NCI-H2196 treated with DMSO at 0.1 percent for 48 hours (cell line): ENCODE data around the gene CYP2D6.
A peak's percentile ranks its signal among the peaks of the same experiment; 100 is the strongest.
"Not testable (repeated sequence)": the region's sequence is repeated elsewhere in the genome, so short reads cannot be mapped to it uniquely, and the experiment has no call there.

ENCODE experiments used
- DNase-seq: peaks from one replicate; lab custom pipeline; 2025; ENCODE audit not compliant: unreplicated experiment; lab: John Stamatoyannopoulos, UW

The CYP2D6 gene

DNA sequence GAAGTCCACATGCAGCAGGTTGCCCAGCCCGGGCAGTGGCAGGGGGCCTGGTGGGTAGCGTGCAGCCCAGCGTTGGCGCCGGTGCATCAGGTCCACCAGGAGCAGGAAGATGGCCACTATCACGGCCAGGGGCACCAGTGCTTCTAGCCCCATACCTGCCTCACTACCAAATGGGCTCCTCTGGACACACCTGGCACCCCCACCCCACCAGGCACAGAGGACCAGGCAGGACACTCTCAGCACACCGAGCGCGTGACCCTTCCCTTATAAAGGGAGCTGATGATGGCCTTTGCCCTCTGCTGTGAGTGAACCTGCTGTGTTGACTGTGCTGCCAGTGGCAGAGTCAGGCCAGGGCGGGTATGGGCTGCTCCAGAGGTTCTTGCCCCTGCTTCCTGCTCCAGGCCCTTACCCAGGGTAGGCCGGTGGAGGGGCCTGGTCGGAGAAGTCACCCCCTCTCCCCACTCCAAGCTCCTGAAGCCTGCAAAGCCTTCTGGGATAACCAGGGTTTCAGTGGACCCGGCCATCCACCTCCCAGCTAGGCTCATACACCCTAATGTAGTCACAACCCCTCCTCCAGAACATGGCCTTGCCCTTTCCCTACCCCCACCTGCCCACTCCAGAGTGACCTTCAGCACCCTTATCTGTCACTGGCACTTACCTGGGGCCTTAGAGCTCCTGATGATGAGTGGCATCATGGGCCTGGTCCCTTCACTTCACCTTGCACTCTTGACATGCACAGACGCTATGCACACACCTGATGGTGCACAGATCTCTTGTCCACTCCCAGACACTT, at the start of gene CYP2D6:
CYP2D6 (minus strand) TSS at position 172 of the 793 bp plus-strand sequence; CDS start at position 153, 19 bp downstream.
- not testable (repeated sequence) for DNase-seq

DNA sequence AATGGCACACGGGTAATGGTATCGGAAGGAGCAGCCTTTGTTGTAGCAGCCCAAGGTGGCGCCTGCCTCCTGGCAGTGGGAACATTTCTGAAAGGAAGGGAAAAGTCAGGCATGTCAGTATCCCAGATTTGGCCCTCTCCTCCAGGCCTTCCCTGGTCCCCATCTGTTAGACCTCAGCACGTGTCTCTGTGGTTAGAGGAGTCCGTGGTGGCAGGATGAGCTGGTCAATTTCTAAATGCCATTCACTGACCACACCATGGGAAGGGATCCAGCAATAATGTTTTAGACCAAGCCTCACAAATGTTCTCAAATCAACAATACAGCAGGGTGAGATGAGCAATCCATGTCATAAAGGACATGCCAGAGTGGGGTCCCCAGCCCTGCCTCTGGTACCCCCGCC, 49.0 kb upstream of the CYP2D6 start:
- DNase-seq, result no peak

DNA sequence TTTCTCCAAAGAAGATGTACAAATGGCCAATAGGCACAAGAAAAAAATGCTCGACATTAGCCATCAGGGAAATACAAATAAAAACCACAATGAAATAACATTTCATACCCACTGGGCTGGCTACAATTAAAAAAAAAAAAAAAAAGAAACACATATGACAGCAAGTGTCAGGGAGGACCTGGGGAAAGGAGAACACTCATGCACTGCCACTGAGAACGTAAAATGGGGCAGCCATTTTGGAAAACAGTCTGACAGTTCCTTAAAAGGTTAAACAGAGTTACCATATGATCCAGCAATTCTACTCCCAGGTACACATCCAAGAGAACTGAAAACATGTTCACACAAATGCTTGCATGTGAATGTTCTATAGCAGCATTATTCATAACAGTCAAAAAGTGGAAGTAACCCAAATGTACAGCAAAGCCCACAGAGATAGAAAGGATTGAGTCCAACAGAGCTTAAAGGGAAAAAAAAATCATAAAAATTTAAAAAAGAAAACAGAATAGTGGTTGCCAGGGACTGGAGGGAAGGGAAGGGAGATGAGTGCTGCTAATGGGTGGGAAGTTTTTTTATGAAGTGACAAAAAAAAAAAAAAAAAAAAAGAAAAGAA, 48.4 kb upstream of the CYP2D6 start:
- DNase-seq, result no peak

DNA sequence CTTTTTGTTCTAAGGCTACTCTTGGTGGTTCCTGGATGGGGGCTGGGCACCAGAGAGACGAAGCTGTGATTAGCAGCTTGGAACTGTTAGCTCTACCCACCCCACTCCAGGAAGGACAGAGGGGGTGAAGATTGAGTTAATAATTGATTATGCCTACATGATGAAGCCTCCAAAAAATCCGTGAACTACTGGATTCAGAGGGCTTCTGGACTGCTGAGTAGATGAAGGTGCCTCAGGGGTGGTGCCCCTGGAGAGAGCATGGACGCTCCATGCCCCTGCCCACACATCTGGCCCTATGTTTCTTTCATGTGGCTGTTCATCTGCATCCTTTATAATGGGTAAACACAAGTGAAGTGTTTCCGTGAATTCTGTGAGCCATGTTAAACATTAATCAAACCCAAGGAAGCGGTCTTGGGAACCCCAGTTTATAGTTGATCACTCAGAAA, 47.3 kb upstream of the CYP2D6 start:
- DNase-seq, result no peak

DNA sequence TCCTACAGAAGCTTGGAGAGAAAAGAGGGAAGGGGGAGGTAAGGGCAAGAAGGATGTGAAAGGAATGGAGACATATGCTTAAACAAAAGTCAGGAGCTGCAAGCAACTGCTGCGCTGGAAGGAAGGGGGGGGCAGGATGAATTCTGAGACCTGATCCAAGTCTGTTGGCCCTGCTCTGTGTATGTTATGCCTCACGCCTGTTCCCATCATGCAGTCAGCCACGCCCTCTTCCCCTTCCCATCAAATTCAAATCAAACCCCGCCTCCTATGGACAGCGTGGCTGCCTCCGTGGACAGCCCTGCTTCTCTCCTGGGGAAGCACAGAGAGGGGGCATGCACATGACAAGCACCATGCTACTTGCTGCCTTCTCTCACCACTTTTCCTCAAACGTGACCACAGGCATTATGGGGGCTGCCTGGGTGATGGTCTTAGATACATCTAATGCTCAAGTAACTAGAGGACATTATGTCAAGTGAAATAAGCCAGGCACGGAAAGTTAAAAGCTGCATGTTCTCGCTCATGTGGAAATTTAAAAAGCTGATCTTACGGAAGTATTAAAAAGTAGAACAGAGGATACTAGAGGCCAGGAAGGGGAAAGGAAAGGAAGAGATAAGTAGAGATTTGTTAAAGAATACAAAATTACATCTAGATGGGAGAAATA, 45.8 kb upstream of the CYP2D6 start:
- no peak for DNase-seq

DNA sequence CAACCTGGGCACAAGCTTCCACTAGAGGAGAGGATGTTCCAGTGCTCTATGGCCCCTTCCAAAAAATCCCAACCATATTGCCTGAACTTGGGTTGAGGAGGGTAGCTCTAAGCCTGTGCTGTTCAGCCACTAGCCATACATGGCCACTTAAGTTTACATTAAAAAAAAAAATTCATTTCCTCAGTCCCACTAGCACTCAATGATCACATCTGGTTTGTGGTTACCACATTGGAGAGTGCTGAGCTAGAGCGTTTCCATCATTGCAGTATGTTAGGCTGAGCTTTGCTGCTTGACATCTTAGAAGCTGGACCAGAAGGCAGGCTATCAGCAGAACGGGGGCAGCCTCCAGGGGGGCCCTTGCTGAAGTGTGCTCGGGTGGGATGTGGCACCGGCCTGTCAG, 43.5 kb upstream of the CYP2D6 start:
- no peak for DNase-seq

DNA sequence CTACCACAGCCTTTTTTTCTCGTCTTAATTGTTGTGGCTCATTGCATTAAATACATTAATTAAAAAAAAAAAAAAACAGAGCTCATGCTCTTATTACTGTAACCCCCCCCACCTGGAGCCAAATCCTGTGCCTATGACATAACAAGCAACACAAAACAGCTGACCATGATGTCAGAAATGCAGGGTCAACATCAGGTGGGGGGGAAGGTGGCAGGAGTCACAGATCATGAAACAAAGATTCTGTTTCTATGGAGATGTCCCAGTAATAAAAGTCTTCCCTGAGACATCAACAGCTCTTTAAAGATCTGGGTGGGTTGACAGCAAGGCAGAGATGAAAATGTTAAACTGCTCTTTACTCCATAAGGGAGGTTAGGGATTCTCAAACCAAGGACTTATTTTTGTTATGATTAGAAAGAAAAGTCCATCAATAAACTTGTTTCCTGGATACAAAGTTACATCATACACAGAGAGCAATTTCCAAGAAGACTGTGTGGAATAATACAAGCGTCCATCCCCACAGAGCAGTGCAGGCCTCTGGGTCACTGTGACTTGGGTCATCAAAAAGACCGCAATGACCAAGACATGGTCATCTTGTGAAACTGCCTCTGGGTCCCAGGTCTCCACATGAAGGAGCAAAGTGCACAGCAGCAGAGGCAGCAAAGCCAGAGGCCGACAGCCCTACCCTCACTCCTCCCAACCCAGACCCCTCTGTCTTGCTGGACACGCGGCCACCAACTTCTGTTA, 42.7 kb upstream of the CYP2D6 start:
- no peak for DNase-seq

DNA sequence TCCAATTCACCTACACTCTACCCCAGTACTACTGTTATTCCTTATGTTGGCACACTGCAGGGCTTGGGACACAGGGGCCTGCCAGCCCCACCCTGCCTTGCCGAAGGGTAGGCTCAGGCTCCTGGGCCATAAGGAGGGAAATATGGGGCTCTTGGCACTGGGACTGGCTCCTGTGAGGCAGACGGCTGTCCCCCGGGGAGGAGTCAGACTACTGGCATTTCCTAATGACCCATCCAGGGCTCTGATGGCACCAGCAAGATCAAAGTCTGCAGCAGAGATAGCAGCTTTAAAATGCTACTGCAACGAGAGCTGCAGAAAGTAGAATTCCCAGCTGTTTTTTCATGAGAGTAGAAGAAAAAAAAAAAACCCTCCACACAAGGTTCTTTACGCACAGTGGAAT, 42.2 kb upstream of the CYP2D6 start:
- DNase-seq, result no peak

DNA sequence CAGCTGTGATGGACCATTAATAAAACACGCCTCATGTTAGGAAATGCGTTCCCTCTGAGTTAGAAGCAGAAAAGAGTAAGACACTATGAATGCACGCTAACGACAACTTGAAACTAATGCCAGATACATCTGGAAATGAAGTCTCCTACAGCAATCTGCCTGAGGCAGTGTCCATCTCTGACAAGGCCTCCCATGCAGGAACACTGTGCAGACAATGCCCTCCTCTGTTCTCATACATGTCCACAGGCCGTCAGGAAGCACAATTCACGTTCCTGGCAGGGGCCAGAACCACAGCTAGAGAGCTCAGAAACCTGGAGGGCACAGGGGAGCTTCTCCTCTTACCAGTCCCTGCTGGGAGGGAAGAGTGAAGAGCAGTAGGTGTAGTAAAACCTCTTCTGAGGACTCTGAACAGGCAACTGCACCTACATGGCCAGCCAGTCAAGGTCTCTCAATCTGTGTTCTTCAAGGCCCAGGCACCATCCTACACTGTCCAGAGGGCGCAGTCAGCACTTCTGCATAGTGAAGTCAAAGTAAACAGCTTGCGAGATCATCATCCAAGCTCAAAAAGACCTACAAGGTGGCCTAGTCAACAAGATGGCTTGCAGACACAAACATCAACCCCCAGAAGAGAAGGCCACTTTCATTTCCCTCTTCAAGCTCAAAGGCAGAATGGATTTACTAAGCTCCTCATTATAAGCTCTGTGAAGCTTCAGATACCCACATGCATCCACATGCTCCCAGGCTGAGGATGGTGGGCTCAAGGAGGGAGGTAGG, 41.5 kb upstream of the CYP2D6 start:
- no peak for DNase-seq

DNA sequence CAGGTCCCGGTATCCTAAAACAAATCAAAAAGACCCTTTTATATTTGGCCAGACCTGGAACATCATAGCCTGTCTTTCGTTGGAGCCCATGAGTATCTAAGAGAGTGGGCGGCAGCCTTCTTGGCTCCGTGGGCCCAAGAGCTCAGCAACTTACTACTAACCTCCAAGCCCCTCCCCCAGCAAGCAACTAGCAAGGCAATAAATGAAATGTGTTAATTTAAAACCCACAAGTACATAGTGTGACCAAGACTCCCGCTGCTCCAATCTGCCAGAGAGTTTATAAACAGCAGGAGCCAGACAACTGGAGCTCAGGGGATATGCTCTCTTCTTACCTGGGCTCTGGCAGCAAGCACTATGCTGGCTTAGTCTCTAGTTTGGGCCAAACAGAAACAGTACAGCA, 40.8 kb upstream of the CYP2D6 start:
- DNase-seq, result no peak

DNA sequence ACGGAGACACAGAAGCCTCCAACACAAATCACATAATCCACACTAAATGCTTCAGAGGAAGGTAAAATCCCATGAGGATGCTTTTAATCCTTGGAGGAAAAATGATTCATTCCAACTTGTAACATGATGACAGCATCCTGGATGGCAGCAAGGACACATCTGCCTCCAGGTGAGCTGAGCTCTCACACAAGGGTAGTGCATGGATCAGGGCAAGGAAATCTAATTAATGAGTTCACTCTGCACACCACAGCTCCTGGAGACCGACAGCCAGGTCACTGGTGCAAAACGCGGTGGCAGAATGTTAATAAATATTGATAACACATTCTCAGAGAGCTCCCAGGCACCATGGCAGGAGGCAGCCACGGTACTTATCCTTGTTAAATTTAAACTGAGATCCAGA, 40.3 kb upstream of the CYP2D6 start:
- no peak for DNase-seq

DNA sequence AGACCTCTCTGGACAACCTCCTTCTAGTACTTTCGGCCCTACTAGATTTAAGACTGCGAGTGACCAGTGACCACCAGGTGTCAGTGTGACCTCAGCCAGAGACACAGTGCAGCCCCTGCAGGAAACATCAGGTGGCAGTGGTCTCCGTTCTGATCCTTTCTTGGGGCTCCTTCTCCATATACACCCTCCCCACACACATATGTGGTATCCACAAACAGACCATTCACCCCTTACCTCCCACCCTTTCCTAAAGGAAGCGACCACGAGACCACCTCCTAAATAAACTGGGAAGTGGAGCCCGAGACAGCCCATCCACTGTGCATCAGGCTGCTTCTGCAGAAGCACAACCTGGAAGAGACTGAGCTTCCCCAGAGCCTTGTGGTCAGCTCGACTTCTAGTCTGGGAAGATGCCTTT, 38.5 kb upstream of the CYP2D6 start:
- peak; percentile 31 for DNase-seq

DNA sequence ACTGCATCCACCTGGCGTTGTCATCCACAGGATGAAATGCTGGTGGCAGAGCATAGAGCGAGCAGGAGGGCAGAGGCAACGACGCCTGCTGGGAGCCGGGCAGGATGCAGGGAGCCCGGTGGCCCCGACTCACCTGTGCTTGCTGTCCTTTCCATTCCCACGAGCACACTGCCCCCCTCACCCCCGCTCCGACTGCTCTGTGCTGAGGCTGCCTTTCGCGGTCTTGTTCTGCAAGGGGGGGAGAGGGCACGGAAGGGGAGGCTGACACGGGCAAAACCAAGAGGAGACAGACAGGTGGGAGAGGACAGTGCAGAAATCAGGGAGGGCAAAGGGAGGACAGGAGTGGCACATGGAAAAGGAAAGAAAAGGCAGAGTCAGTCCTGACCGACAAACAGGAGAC, 37.9 kb upstream of the CYP2D6 start:
- DNase-seq, result no peak

DNA sequence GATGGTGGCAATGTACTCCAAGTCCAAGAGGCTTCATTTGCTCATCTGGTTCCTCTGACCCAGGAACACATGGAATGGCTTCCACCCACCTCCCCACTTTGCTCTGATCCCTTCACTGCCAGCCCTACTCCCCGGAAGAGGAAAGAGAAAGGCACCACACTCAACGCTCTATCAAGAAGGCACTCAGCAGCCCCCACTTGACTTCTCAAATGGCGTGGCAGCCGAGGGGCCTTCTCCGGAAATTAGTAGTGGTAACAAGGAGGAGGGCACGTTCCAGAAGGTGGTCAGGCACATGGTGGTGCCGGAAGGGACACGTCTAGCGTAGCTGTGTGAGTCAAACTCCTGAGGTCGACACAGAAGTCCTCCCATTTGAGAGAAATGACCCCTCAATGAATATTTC, 36.5 kb upstream of the CYP2D6 start:
- no peak for DNase-seq

DNA sequence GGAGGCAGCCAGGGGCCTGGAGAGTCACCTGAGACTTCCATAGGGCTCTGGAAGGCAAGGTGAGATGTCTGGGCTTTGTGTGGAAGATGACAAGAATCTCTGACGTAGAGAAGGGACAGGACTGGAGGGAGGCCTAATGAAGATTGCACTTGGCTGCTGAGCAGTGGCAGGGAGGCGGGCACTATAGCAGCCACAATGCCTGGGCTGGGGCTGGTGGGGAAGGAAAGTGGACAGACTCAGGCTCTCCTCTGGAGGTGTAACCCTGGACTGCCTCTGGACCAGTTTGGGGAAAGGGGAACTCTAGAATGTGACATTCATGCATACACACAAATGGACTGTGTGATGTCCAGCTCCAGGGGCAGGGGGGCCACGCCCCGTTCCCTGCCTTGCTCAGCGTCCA, 34.3 kb upstream of the CYP2D6 start:
- DNase-seq, result no peak

DNA sequence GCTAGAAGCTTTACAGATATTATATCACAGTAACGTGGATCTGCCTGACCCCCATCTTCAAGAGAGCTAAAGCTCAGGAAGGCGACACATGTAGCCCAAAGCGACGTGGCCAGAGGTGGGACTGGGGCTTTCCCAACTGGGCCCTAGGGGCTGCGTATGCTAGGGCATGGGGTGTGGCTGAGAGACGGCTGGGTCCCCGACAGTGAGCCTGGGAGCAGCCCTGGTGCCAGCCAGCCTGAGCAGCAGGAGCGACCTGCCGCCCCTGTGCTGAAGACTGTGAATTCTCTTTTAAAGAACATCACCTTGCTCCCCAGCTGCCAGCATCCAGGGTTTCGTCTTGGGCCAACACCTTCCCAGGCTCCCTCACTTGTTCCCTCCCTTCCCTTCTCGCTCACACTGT, 32.9 kb upstream of the CYP2D6 start:
- no peak for DNase-seq

DNA sequence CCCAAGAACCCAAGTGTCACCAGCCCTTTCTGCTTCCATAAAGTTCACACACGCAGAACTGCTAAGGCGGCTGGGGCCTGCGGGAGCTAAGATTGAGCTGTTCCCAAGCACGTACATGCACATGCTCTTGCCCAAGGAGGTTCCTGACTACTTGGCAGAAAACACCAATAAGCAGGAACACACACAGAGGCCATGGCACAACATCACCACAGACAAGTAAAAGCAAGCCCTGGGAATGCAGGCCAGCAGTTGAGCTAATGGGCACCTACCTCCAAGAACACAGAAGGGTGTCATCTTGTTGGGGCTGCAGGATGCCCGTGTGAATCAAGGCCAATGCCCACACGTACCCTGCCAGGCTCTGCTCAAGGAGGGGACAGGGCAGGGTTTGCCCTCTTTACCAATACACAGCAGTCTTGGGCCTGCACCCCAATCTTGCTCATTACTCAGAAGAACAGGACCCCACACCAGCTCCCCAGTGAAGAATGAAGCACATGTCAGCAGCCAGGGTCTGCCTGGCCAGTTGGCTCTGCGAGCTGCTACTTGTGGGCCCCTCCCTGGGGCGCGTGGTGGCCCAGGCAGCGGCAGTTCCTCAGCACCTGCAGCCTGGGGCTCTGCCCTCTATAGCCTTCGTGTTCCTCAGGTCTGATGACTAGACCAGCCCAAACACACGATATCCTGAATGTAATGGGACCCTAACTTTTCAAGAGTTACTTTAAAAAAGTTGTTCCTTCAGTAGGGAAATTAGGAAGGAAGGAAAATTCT, 32.3 kb upstream of the CYP2D6 start:
- no peak for DNase-seq

DNA sequence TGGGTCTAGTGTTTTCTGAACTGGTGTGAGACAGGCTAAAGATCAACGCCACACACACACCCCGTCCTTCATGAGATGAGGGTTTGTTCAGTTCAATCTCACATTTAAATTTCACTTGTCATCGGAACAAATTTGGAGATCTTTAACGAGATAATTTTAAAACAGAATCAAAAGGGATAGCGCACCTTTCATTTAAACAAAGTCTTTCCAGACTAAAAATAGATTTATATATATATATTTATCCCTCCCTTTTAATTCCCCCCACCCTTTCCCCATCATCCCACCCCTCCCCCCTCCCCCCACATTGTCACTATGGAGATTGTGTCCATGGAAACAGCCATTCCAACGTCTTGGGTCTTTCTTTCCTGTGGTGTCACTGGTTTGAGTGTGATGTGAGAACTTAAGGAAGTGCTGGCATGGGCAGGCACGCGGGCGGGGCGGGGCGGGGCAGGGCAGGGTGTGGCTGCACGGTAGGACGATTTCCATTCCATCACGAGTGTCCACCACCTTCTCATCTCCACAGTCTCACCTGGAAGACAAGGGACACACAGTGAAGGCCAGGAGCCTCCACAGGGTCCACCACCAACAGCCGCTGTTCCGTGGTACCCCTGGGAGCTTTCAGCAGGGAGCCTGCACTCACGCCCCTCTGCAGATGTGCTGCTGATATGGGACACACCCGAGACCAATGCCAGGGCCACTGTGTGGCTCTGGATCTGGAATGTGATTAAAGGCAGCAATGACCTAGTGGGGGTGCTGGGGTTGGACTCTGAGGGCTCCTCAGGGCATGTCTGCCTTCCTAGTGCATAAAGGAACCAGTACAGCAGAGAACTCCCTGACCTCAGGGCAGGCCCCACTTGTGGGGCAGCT, 30.5 kb upstream of the CYP2D6 start:
- DNase-seq, result no peak

DNA sequence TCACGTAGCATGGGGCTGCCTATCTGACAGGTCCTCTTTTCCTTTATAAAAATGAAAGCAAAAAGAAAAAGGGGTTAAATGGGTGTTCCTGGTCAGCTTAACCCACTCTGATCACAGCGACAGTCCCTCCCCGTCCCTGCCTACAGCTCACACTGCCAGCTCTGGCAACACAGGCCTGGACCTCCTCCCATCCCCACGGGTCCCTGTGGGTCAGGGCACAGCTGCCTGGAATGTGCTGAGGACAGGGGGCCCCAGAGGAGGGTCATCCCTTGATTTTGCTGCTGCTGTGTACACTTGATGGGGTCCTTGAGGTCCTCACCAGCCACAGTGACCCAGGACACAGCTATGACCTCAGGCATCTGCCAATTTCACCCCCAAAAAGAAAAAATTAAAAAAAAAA, 29.6 kb upstream of the CYP2D6 start:
- DNase-seq, result no peak
